HG02798 (cell line): ENCODE results near the gene FBXO34.
A peak's percentile ranks its signal among the peaks of the same experiment; 100 is the strongest.
"Not testable (repeated sequence)": the region's sequence is repeated elsewhere in the genome, so short reads cannot be mapped to it uniquely, and the experiment has no call there.

Experiments
- ATAC-seq: cut with Tn5 transposase; IDR thresholded peaks from one replicate; pipeline ENCODE4 v1.9.1; 2021; ENCODE audit warnings: mild to moderate bottlenecking; ENCODE audit not compliant: unreplicated experiment, poor library complexity

FBXO34 gene

DNA sequence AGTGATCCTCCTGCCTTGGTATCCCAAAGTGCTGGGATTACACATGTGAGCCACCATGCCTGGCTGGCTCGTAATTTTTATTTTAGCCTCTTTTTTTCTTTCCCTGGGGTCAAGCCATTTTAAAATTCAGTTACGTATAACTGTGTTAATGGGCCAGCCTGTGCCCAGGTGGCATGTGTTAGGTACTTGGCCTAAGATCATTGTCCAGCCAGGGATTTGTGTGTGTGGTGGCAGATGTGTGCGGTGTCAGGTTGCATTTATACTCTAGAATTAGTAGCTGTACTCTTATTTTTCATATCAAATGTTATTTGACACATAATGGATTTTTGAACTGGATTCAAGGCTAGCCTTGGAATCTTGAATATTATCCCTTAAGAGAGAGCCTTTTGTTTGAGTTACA lies 69.3 kb downstream of the FBXO34 start:
- ATAC-seq = no peak

DNA sequence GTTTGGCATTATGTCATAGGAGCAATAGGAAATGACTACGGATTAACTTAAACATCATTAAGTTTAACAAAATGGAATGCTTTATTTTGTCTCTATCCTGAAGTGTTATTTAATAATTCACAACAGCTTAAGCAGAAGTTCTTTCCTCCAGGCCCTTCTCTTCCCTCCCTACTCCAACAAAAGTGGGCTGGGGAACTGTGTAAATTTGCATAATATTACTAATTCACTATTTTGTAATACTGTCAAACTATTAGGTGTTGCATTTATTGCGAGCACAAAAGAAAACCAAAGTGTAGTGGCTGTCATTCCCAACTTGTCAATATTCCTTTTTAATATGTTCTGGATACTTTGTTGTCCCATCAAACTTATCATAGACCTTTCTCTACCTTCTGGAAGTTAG lies 70.6 kb downstream of the FBXO34 start:
- ATAC-seq = no peak

- not testable (repeated sequence) for ATAC-seq
Measured at GRCh38 chr14:55344582-55345163, 73.5 kb downstream of the FBXO34 start.

DNA sequence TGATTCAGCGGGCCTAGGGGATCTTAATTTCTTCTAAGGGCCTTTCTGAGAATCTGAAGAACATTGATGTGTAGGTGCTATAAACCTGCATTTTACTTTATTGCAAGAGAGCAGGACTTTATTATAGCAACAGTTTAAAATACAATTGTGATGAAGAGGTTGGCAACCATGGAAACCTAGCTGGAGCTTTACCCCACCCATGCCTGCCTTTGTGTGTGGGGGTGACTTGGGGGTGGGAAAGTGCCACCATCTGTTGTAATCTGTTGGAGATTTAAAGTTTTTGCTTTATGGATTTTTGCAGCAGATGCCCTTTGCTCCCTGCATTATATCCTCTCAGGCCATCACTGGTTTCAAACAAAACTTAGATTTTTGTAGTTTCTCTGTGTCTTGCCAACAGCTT lies 75.8 kb downstream of the FBXO34 start:
- ATAC-seq = no peak

- ATAC-seq = no peak
Measured at GRCh38 chr14:55347748-55348147, 76.5 kb downstream of the FBXO34 start.

- no peak for ATAC-seq
Measured at GRCh38 chr14:55348766-55349453, 77.7 kb downstream of the FBXO34 start.

DNA sequence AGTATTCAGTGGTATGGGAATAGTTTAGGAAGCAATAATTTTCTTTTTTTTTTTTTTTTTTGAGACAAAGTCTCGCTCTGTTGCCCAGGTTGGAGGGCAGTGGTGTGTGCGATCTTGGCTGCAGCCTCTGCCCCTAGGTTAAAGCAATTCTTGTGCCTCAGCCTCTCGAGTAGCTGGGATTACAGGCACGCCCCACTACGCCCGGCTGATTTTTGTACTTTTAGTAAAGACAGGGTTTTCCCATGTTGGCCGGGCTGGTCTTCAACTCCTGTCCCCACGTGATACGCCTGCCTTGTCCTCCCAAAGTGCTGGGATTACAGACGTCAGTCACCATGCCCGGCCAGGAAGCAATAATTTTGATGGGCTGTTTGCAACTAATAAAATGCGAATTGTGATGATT lies 78.3 kb downstream of the FBXO34 start:
- ATAC-seq = no peak

DNA sequence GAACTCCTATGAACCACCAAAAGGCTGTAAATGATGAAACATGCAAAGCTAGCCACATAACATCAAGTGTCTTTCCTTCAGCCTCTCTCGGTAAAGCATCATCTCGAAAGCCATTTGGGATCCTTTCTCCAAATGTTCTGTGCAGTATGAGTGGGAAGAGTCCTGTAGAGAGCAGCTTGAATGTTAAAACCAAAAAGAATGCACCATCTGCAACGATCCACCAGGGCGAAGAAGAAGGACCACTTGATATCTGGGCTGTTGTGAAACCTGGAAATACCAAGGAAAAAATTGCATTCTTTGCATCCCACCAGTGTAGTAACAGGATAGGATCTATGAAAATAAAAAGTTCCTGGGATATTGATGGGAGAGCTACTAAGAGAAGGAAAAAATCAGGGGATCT lies 79.2 kb downstream of the FBXO34 start:
- ATAC-seq = no peak

GRCh38 chr14:55351111-55351510 lies 79.9 kb downstream of the FBXO34 start:
- no peak for ATAC-seq

- no peak for ATAC-seq
Measured at GRCh38 chr14:55352201-55352600, 81.0 kb downstream of the FBXO34 start.

- no peak for ATAC-seq
Measured at GRCh38 chr14:55353686-55354467, 82.7 kb downstream of the FBXO34 start.

GRCh38 chr14:55354500-55354899 lies 83.3 kb downstream of the FBXO34 start:
- peak; percentile 66 for ATAC-seq

- no peak for ATAC-seq
Measured at GRCh38 chr14:55355922-55356321, 84.7 kb downstream of the FBXO34 start.

DNA sequence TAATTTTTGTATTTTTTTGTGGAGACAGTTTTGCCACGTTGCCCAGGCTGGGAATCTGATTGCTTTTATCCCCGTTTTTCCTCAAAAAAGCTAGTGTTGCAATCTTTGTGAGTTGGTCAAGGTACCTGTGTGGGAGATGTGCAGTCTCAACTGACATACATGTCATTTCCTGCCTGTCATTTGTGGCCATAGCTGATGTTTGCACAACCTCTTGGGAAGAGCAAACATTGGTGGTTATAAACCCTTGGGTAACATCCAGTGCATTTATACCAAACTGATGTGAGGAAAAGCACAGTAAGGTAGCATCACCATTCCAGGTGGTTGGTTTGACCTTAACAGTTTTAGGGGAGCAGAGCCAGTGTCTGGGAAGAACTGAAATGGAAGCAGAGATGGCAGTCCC lies 85.7 kb downstream of the FBXO34 start:
- no peak for ATAC-seq

DNA sequence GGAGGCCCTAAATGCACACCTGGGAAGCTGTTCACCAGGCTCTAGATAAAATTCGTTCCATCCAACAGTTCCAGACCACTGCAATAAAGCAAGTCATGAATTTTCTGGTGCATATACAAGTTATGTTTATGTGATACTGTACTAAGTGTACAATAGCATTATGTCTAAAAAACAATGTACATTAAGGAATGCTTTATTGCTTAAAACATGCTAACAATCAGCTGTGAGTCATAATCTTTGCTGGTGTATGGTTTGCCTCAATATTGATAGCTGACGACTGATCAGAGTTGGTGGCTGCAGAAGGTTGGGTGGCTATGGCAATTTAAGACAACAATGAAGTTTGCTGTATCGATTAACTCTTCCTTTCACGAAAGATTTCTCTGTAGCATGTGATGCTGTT lies 88.1 kb downstream of the FBXO34 start:
- ATAC-seq = no peak

- ATAC-seq = no peak
Measured at GRCh38 chr14:55361190-55361589, 90.0 kb downstream of the FBXO34 start.

DNA sequence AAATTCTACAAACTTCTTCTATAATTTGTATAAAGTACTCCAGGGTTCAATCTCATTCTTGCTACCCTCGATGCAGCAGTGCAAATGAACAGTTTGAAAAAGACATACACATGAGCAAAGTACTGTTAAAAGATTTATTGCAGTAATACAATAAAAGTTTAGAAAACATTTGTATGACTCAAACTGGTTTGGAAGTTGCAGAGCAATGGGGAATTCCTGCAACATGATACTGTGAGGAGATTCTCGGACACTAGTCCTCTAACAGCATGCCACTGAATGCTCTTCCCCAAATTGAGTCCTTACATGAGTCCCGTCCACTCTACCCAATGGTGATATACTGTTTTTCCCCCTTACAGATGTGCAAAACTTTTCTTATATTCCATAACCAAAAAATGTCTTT lies 95.0 kb downstream of the FBXO34 start:
- no peak for ATAC-seq

DNA sequence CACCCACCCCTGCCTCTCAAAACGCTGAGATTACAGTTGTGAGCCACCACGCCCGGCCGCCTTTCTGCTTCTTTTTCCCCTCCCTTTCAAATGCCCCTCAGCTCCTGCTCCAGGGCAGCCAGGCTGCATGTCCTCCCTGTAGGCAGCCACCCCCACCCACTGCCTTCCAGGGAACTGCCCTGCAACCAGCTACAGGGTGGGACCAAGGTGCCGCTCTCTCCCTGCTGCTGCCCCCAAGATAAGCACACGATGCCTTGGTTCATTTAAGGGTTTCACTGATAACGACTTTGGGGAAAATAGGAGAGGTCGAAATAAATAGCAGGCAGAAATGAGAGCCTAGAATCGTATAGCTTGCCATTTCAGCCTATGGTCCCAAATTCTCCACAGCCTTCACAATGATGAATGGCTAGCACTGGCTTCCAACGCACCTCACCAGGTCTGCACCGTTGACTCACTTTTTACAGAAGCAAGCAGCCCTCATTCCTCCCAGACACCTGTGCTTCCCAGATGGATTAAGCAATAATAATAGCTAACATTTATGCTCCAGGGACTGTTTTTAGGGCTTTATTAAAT lies 99.7 kb downstream of the FBXO34 start:
- no peak for ATAC-seq

GRCh38 chr14:55372423-55372822 lies 101.2 kb downstream of the FBXO34 start:
- no peak for ATAC-seq

DNA sequence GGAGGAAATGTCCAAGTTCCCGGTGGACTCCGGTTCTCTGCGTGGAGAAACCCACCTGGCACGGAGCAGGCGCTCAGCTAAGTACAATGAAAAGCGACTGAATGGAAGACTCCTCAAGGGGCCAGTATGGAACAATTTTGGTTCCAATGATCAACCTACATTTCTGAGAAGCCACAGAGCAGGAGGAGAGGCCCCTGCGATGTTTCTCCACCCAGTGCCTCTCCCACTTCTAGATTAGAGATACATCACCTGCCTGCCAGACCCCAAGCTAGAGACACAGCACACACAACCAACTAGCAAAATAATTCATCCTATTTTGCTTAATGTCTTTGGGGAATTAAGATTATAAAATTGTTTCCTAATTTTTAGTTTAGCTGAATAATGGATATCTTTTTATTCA lies 101.6 kb downstream of the FBXO34 start:
- ATAC-seq = no peak
